Mucosa of stomach (tissue), 1 donor: Measurements from ENCODE around the gene PPP1R8.

Experiments used
- H3K27me3 ChIP-seq: one replicate; pipeline ENCODE4 v1.7.0; 2013; ENCODE audit warnings: mild to moderate bottlenecking, low read length; ENCODE audit not compliant: control insufficient read depth, insufficient read depth
- H3K36me3 ChIP-seq: one replicate; pipeline ENCODE4 v1.7.0; 2013; ENCODE audit warnings: low read length; ENCODE audit not compliant: control insufficient read depth, insufficient read depth
- H3K4me1 ChIP-seq: one replicate; pipeline ENCODE4 v1.7.0; 2013; ENCODE audit warnings: mild to moderate bottlenecking, low read length; ENCODE audit not compliant: control insufficient read depth, insufficient read depth
- H3K4me3 ChIP-seq: one replicate; pipeline ENCODE4 v1.7.0; 2013; ENCODE audit warnings: low read length
- H3K9ac ChIP-seq: one replicate; pipeline ENCODE4 v1.7.0; 2013; ENCODE audit warnings: mild to moderate bottlenecking, low read length, moderate library complexity
- H3K9me3 ChIP-seq: one replicate; pipeline ENCODE4 v1.7.0; 2013; ENCODE audit warnings: mild to moderate bottlenecking, low read length, moderate library complexity; ENCODE audit not compliant: control insufficient read depth
- donor health status: Pancreatic carcinoma.

The PPP1R8 gene

DNA sequence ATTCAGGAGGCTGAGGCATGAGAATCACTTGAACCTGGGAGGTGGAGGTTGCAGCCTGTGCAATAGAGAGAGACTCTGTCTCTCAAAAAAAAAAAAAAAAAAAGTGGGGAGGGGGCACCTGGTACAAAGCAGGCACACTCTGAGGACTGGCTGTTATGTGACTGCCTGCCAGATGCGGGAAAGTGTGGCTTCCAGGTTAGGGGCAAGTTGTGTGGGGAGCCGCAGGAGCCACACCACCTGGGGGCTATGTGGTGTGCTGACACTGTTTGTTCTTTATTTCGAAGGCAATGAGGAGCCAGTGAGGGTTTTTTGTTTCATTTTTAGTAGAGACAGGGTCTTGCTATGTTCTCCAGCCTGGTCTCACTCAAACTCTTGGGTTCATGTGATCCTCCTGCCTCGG lies 47.5 kb downstream of the PPP1R8 start:
- Histone ChIP-seq H3K9me3 (no peaks in the 10 kb centered on the region), H3K36me3 (no peaks in the 10 kb centered on the region), H3K27me3 (peaks cover 4% of the 10 kb centered on the region), H3K4me1 (peaks cover 2% of the 10 kb centered on the region), H3K4me3 (no peak overlapping the region), H3K9ac (no peak overlapping the region)

DNA sequence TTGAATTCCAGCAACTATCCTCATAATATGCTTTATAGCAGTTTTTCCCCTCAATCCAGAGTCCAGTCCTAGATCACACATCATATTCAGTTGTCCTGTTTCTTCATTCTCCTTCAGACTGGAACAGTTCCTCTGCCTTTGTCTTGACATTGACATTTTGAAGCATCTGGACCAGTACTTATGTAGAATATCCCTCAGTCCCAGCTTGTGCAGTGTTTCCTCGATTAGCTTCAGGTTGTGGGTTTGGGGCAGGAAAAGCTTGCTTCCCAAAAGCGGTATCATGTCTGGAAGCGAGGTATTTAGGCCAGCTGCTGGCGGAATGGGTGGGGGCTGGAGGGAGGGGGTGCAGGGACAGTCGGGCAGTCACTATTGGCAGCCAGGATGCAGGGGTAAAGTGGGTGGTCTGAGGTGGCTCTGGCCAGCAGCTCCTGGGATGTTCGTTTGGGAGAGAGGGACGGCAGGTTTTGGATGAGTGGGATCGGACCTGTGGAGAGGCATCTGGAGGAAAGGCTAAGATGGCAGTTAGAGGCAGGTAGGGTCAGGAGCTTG lies 48.3 kb downstream of the PPP1R8 start:
- H3K36me3 ChIP-seq: no peaks in the 10 kb centered on the region

DNA sequence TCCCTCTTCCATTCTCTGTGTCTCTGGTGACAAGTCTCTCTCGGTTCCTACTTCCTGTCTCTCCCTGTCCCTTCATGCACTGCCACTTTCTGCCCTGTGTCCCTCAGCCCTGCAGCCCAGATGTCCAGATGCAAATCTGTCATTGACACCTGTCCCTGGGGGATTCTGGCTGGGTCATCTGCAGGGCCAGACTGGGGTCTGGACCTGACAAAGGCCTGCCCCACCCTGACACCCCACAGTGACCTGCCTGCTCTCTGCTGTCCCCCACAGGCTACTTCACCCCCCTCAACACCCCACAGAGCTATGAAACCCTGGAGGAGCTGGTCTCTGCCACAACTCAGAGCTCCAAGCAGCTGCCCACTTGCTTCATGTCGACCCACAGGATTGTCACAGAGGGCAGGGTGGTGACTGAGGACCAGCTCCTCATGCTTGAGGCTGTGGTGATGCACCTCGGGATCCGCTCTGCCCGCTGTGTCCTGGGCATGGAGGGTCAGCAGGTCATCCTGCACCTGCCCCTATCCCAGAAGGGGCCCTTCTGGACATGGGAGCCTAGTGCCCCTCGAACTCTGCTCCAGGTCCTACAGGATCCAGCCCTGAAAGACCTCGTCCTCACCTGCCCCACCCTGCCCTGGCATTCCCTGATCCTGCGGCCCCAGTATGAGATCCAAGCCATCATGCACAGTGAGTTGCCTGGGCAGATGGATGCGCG lies 48.9 kb downstream of the PPP1R8 start:
- Histone ChIP-seq H3K9ac (no peak overlapping the region), H3K4me1 (no peaks in the 10 kb centered on the region), H3K9me3 (no peaks in the 10 kb centered on the region), H3K27me3 (no peaks in the 10 kb centered on the region), H3K36me3 (no peaks in the 10 kb centered on the region), H3K4me3 (no peak overlapping the region)

More for the DNA sequence above, 48.3 kb downstream of the PPP1R8 start:
- no peaks in the 10 kb centered on the region for H3K27me3 ChIP-seq
- H3K9ac ChIP-seq: no peak overlapping the region
- no peaks in the 10 kb centered on the region for H3K4me1 ChIP-seq
- H3K9me3 ChIP-seq: no peaks in the 10 kb centered on the region
- H3K4me3 ChIP-seq: no peak overlapping the region

DNA sequence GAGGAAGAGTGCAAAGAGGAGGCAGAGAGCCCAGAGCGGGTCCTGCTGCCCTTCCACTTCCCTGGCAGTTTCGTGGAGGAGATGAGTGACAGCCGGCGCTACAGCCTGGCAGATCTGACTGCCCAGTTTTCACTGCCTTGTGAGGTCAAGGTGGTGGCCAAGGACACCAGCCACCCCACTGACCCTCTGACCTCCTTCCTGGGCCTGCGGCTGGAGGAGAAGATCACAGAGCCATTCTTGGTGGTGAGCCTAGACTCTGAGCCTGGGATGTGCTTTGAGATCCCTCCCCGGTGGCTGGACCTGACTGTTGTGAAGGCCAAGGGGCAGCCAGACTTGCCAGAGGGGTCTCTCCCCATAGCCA lies 51.9 kb downstream of the PPP1R8 start:
- no peaks in the 10 kb centered on the region for H3K9me3 ChIP-seq
- H3K27me3 ChIP-seq: no peaks in the 10 kb centered on the region
- no peak overlapping the region for H3K9ac ChIP-seq
- H3K4me1 ChIP-seq: no peaks in the 10 kb centered on the region
- H3K4me3 ChIP-seq: no peak overlapping the region
- no peaks in the 10 kb centered on the region for H3K36me3 ChIP-seq

DNA sequence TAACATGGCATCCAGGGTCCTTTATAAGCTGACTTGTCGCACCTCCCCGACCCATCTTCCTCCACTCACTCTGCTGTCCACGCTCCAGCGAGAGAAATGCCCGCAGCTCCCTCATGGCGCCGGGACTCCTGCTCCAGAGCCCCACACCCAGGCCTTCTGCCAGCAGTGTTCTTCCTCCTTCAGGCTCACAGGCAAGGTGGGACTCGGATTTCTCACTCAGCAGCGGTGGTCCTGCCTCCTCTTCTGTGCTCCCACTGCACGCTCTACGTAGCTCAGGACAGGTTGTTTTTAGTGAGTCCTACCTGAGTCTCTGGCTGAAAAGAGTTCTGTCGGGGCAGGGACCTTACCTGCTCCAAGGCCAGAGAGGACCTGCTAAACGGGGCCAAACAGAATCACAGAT lies 53.0 kb downstream of the PPP1R8 start:
- H3K4me3 ChIP-seq: no peak overlapping the region
- no peaks in the 10 kb centered on the region for H3K4me1 ChIP-seq
- no peaks in the 10 kb centered on the region for H3K36me3 ChIP-seq
- H3K27me3 ChIP-seq: no peaks in the 10 kb centered on the region
- H3K9ac ChIP-seq: no peak overlapping the region
- no peaks in the 10 kb centered on the region for H3K9me3 ChIP-seq

DNA sequence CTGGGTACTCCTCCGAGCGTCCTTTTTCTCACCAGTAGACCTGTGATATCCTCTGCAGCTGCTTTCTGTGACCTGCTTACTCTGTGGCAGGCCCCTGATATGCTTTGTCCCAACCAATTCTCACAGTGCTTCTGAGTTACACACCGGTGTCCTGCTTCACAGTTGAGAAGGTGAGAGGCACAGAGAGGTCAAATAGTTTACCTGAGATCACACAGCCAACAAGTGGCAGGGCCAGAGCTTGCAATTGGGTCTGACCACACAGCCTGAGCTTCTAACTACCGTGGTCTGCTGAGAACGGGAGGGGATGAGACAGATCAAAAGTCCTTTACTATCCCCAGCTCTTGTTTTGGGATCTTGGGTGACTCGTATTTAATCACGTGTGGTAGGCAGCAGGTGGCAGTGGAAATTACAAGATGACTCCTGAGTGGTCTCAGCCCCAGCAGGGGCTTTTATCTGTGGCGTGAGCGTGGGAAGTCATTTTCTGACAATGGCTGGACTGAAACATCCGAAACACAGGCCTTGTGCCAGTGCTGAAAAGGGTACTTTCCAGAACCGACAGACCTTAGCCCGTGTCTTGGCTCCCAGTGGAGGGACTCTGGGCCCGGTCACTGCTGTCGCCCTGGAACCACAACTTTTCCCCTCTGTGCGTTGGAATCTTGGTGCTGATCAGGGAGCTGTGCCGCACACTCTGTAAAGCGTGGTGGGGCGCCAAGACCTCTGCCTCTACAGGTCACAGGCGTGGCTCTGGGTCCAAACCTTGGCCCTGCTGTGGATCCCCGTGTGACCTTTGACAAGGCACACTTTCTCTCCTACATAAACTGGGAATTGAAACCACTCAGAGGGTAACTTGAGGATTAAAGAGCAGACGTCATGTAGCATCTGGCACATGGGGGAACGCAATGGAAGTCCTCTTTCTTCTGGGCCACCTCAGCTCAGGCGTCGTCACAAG lies 53.7 kb downstream of the PPP1R8 start:
- no peaks in the 10 kb centered on the region for H3K4me1 ChIP-seq
- no peaks in the 10 kb centered on the region for H3K9me3 ChIP-seq
- H3K36me3 ChIP-seq: peaks cover under 1% of the 10 kb centered on the region
- H3K9ac ChIP-seq: no peak overlapping the region
- H3K27me3 ChIP-seq: no peaks in the 10 kb centered on the region
- no peak overlapping the region for H3K4me3 ChIP-seq

DNA sequence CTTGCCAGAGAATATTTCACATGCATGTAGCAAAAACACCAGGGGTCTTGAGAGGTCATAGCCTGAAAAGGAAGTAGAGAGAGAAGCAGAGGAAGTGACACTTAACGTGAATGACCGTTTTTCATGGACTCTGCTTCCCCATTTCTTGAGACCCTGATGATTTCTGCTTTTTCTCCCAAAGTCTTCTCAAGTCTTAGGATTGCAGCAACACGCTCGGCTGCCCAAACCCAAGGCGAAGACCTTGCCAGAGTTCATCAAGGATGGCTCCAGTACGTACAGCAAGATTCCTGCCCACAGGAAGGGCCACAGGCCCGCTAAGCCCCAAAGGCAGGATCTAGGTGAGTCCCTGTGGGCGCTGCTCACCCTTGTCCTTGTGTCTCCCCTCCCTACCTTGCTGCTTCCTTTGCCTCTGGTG lies 54.5 kb downstream of the PPP1R8 start:
- H3K4me1 ChIP-seq: no peaks in the 10 kb centered on the region
- H3K9me3 ChIP-seq: no peaks in the 10 kb centered on the region
- H3K4me3 ChIP-seq: no peak overlapping the region
- H3K9ac ChIP-seq: no peak overlapping the region
- H3K36me3 ChIP-seq: peaks cover 5% of the 10 kb centered on the region
- H3K27me3 ChIP-seq: no peaks in the 10 kb centered on the region

DNA sequence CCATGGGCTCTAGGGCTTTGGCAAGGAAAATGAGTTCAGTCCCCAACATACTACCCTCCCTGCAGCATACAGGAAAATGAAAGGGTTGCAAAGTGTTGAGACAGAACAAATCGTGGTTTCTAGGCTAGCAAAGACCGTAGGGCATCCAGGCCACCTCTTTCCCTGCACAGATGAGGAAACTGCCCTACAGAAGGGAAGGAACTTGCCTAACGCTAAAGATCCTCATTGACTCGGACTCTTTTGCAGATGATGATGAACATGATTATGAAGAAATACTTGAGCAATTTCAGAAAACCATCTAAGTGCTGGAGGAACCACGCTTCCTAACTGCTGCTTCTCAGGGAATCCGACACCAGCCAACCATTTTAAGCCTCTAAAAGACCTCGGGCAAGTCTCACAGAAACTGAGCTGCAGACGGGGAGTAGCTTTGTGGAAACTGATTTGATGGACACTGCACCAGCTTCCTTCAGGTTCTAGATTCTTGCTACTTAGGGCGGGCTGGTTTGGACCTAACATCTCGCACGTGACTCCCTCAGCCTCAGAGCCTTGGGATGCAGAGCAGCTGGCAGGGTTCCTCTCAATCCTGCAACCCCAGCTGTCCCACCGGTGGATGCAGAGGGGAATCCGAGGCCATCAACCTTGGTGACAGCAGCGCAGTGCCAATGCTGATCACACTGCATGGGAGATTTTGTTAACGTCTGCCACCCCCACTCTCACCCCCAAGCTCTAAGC lies 55.2 kb downstream of the PPP1R8 start:
- no peaks in the 10 kb centered on the region for H3K4me1 ChIP-seq
- H3K36me3 ChIP-seq: peaks cover 5% of the 10 kb centered on the region
- H3K9ac ChIP-seq: no peak overlapping the region
- H3K27me3 ChIP-seq: no peaks in the 10 kb centered on the region
- H3K9me3 ChIP-seq: no peaks in the 10 kb centered on the region
- H3K4me3 ChIP-seq: no peak overlapping the region

DNA sequence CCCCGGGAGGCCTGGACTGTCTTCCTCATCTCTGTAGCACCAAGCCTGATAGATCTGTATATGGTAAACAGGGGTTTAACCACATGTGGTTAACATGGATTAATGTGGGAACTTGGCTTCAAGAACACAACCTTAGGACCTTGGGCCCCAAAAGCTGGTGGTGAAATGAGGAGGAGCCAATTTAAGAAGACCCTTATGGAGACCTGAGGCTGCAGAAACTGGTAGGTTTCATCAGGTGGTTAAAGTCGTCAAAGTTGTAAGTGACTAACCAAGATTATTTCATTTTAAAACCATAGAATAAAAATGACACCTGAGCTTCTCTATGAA lies 55.7 kb downstream of the PPP1R8 start:
- H3K27me3 ChIP-seq: no peaks in the 10 kb centered on the region
- no peak overlapping the region for H3K4me3 ChIP-seq
- H3K9me3 ChIP-seq: no peaks in the 10 kb centered on the region
- no peak overlapping the region for H3K9ac ChIP-seq
- H3K36me3 ChIP-seq: peaks cover 5% of the 10 kb centered on the region
- H3K4me1 ChIP-seq: no peaks in the 10 kb centered on the region

DNA sequence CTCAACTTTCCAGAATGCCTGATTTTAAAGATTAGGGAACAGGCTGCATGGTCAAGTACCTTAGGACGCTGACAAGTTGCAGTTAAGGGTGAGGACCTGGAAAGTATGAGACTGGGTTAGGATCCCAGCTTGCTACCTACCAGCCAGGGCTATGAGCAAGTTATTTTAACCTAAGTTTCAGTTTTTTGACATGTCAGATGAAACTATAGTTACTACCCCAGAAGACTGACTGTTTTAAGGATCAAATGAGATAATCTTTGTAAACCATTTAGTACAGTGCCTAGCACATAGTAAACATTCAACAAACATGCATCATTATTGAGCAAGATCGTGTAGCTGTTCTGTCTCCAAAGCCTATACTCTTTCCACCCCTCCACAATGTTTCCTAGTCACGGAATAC lies 56.2 kb downstream of the PPP1R8 start:
- H3K27me3 ChIP-seq: no peaks in the 10 kb centered on the region
- H3K9ac ChIP-seq: no peak overlapping the region
- no peaks in the 10 kb centered on the region for H3K9me3 ChIP-seq
- H3K4me1 ChIP-seq: no peaks in the 10 kb centered on the region
- H3K36me3 ChIP-seq: peaks cover 5% of the 10 kb centered on the region
- no peak overlapping the region for H3K4me3 ChIP-seq

DNA sequence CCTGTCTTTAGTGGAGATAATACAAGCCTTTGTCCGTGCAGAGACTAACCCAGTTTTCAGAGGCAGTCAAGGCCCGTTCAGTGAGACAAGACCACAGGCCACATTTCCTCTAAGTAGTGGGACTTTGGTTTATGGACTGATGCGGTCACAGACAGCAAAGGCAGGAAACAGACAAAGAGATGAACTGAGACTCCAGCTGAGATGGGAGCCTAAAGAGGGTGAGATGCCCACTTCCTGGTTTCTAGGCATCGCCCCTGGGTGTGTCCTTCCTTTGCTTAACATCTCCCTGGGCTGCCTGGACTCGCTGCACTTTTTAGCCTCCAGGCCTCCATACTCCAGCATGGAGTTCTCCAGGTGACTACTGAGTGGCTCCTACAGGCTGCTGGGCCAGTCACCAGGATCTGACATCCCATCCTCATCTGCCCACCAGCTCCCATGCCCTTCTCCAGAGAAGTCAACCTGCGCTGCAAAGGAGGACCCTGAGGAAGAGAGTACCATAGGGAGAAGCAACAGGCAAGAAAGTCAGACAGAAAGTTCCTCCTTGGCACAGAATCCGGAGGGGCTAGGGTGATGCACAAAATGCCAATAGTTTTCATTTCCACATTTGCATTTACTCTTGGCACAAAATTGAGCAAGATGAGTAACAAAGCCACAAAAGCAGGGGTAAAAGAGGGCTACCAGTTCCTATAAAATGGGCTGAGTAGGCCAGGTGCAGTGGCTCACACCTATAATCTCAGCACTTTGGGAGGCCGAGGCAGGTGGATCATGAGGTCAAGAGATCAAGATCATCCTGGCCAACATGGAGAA lies 56.8 kb downstream of the PPP1R8 start:
- Histone ChIP-seq H3K27me3 (no peaks in the 10 kb centered on the region), H3K9me3 (no peaks in the 10 kb centered on the region), H3K36me3 (peaks cover 5% of the 10 kb centered on the region), H3K4me3 (no peak overlapping the region), H3K4me1 (no peaks in the 10 kb centered on the region), H3K9ac (no peak overlapping the region)
